Lung (tissue), 12 donors: ENCODE results near the gene AFAP1. TPM values are rescaled to one million over a fixed set of nuclear protein-coding genes. Genes with fewer than 3 reads are reported as not detected.

Experiments
- ATAC-seq: fragments of 200-7000 bp; cut with Tn5 transposase; one replicate; pipeline ENCODE4 v1.9.1; 2020; ENCODE audit warnings: moderate number of reproducible peaks; ENCODE audit not compliant: insufficient read depth, low FRiP score
- DNase-seq, 3 donors: peaks; one replicate each; pipeline ENCODE4 v3.0.0-alpha.2; 2013 to 2017
- H3K27ac ChIP-seq, 2 donors: one replicate each; pipeline ENCODE4 v1.5.1; 2013; ENCODE audit warnings: mild to moderate bottlenecking in 2 of 2, moderate library complexity in 2 of 2, control low read depth in 1 of 2, inconsistent platforms in 1 of 2, low read depth in 1 of 2, low read length in 1 of 2
- H3K27me3 ChIP-seq, 3 donors: one replicate each; pipeline ENCODE4 v1.5.1; 2013; ENCODE audit warnings: low read length in 2 of 3; ENCODE audit not compliant: control insufficient read depth in 3 of 3, insufficient read depth in 3 of 3
- H3K36me3 ChIP-seq, 4 donors: one replicate each; pipeline ENCODE4 v1.5.1; 2013; ENCODE audit warnings: low read length in 4 of 4, mild to moderate bottlenecking in 1 of 4, moderate library complexity in 1 of 4; ENCODE audit not compliant: control insufficient read depth in 4 of 4, insufficient read depth in 4 of 4
- H3K4me1 ChIP-seq, 5 donors: one replicate each; pipeline ENCODE4 v1.5.1; 2013; ENCODE audit warnings: low read length in 5 of 5, mild to moderate bottlenecking in 2 of 5, moderate library complexity in 1 of 5; ENCODE audit not compliant: control insufficient read depth in 5 of 5, insufficient read depth in 5 of 5
- H3K4me3 ChIP-seq: one replicate; pipeline ENCODE4 v1.5.1; 2013; ENCODE audit warnings: mild to moderate bottlenecking, control low read depth, moderate library complexity
- H3K9ac ChIP-seq, 2 donors: one replicate each; pipeline ENCODE4 v1.5.1; 2013; ENCODE audit warnings: low read length in 2 of 2, control low read depth in 1 of 2; ENCODE audit not compliant: insufficient read depth in 1 of 2
- H3K9me3 ChIP-seq, 4 donors: one replicate each; pipeline ENCODE4 v1.5.1; 2013; ENCODE audit warnings: low read length in 3 of 4, mild to moderate bottlenecking in 1 of 4, moderate library complexity in 1 of 4; ENCODE audit not compliant: control insufficient read depth in 4 of 4, insufficient read depth in 3 of 4
- CTCF ChIP-seq: IDR thresholded peaks from 2 replicates; pipeline ENCODE4 v1.5.1; 2012; ENCODE audit warnings: mild to moderate bottlenecking; ENCODE audit errors: control extremely low read depth, extremely low read depth
- WGBS, 2 donors: extraction: QIAGEN DNeasy Blood & Tissue Kit; methylation state at CpG; one replicate each; pipeline ENCODE4 v1.1.7; 2013; 5-methylcytosine and 5-hydroxymethylcytosine counted together
- polyA plus RNA-seq, 2 donors: library from polyadenylated mRNA; stranded (reverse); fragments of 200-250 nt; gene quantifications; one replicate each; pipeline ENCODE4 v1.2.1, GENCODE V29; 2013
- total RNA-seq, 2 donors: library from RNA; depleted of rRNA in 1 of 2; stranded (reverse); fragments of >200 nt in 1 of 2; gene quantifications; one replicate each; pipeline ENCODE4 v1.2.1, GENCODE V29; 2014 to 2021
- donor health status: control.
- donor health status: control.
- donor health status: Bipolar disorder and iron deficiency.
- donor health status: healthy.
- donor health status: DM: yes; HTN: yes; CAD: no.

AFAP1 gene
- total and polyA plus RNA-seq, 4 donors: 5.3 to 34.1 (median 12.3) TPM

GRCh38 chr4:7761312-7761711 is 178.3 kb downstream of the AFAP1 start:
- DNase-seq (no peak), ATAC-seq (no peak)
- TF ChIP-seq CTCF: no peak
- H3K4me1 ChIP-seq: peaks cover 0 to 3% (median 0%) of the 10 kb centered on the region in 5 donors
- H3K9me3 ChIP-seq: peaks cover 0 to 5% (median 0%) of the 10 kb centered on the region in 4 donors
- H3K4me3 ChIP-seq: no peak overlapping the region
- H3K36me3 ChIP-seq: peaks cover 0 to 18% (median 7%) of the 10 kb centered on the region in 4 donors
- no peak overlapping the region for H3K9ac ChIP-seq
- 88 to 89% methylated on average over 11 of the region's 11 CpGs for WGBS, 2 donors
- H3K27ac ChIP-seq: no peak overlapping the region
- H3K27me3 ChIP-seq: no peaks in the 10 kb centered on the region

GRCh38 chr4:7760706-7761105 is 179.0 kb downstream of the AFAP1 start:
- ATAC-seq: no peak
- WGBS, 2 donors: 91 to 92% methylated on average over 16 of the region's 16 CpGs
- peaks cover 0 to 17% (median 7%) of the 10 kb centered on the region in 4 donors for H3K36me3 ChIP-seq
- peaks cover 0 to 3% (median 0%) of the 10 kb centered on the region in 5 donors for H3K4me1 ChIP-seq
- no peak for TF ChIP-seq CTCF
- no peak for DNase-seq
- H3K9ac ChIP-seq: no peak overlapping the region
- H3K9me3 ChIP-seq: peaks cover 0 to 5% (median 0%) of the 10 kb centered on the region in 4 donors
- no peak overlapping the region for H3K4me3 ChIP-seq
- no peaks in the 10 kb centered on the region for H3K27me3 ChIP-seq
- H3K27ac ChIP-seq: no peak overlapping the region

GRCh38 chr4:7760228-7760627 is 179.4 kb downstream of the AFAP1 start:
- TF ChIP-seq CTCF: no peak
- WGBS, 2 donors: 78 to 80% methylated on average over 9 of the region's 9 CpGs

GRCh38 chr4:7759635-7760034 is 180.0 kb downstream of the AFAP1 start:
- Histone ChIP-seq H3K36me3 (peaks cover 0 to 16% (median 3%) of the 10 kb centered on the region in 4 donors), H3K4me3 (no peak overlapping the region), H3K9ac (no peak overlapping the region), H3K9me3 (peaks cover 0 to 2% (median 0%) of the 10 kb centered on the region in 4 donors), H3K27me3 (no peaks in the 10 kb centered on the region), H3K27ac (no peak overlapping the region), H3K4me1 (peaks cover 0 to 3% (median 0%) of the 10 kb centered on the region in 5 donors)
- 91% methylated on average over 7 of the region's 7 CpGs for WGBS, 2 donors
- TF ChIP-seq CTCF: no peak
- DNase-seq (no peak), ATAC-seq (no peak)

More at GRCh38 chr4:7760228-7760627, 179.4 kb downstream of the AFAP1 start:
- Histone ChIP-seq H3K27me3 (no peaks in the 10 kb centered on the region), H3K4me3 (no peak overlapping the region), H3K36me3 (peaks cover 0 to 16% (median 4%) of the 10 kb centered on the region in 4 donors), H3K27ac (no peak overlapping the region), H3K9me3 (peaks cover 0 to 4% (median 0%) of the 10 kb centered on the region in 4 donors), H3K9ac (no peak overlapping the region), H3K4me1 (peaks cover 0 to 3% (median 0%) of the 10 kb centered on the region in 5 donors)
- no peak for ATAC-seq
- DNase-seq: no peak
